BLaER1 (cell line): Measurements from ENCODE around the gene KIAA0513.

Experiments used
- H3K27ac ChIP-seq: shearing (Covaris generic); formaldehyde crosslinking; 2 replicates; pipeline ENCODE4 v1.8.1; 2022
- H3K27me3 ChIP-seq: shearing (Covaris generic); formaldehyde crosslinking; 2 replicates; pipeline ENCODE4 v1.8.1; 2022
- H3K36me3 ChIP-seq: shearing (Covaris generic); formaldehyde crosslinking; 2 replicates; pipeline ENCODE4 v1.8.1; 2022
- H3K4me1 ChIP-seq: shearing (Covaris generic); formaldehyde crosslinking; 2 replicates; pipeline ENCODE4 v1.8.1; 2022
- H3K4me2 ChIP-seq: shearing (Covaris generic); formaldehyde crosslinking; 2 replicates; pipeline ENCODE4 v1.8.1; 2022
- H3K4me3 ChIP-seq: shearing (Covaris generic); formaldehyde crosslinking; 2 replicates; pipeline ENCODE4 v1.8.1; 2022
- H3K9ac ChIP-seq: shearing (Covaris generic); formaldehyde crosslinking; 2 replicates; pipeline ENCODE4 v1.8.1; 2022
- H3K9me3 ChIP-seq: shearing (Covaris generic); formaldehyde crosslinking; 2 replicates; pipeline ENCODE4 v1.8.1; 2022
- H4K20me1 ChIP-seq: shearing (Covaris generic); formaldehyde crosslinking; 2 replicates; pipeline ENCODE4 v1.8.1; 2022
- Cebpa-rat ChIP-seq: shearing (Covaris generic); IDR thresholded peaks from 2 replicates; pipeline ENCODE4 v1.8.1; 2022

Gene KIAA0513

GRCh38 chr16:85011846-85012284 is 15.7 kb upstream of the KIAA0513 start:
- Histone ChIP-seq H3K4me3 (peak overlapping the region; percentile 99), H3K27me3 (no peaks in the 10 kb centered on the region), H3K4me2 (peak overlapping the region; percentile 87), H3K4me1 (peaks cover 45% of the 10 kb centered on the region), H4K20me1 (peaks cover 41% of the 10 kb centered on the region), H3K27ac (peak overlapping the region; percentile 93), H3K9me3 (no peaks in the 10 kb centered on the region), H3K36me3 (peaks cover 12% of the 10 kb centered on the region), H3K9ac (peak overlapping the region; percentile 91)
- TF ChIP-seq Cebpa-rat: no peak

GRCh38 chr16:85014311-85014710 is 13.3 kb upstream of the KIAA0513 start:
- H3K4me3 ChIP-seq: no peak overlapping the region
- no peak overlapping the region for H3K9ac ChIP-seq
- H4K20me1 ChIP-seq: peaks cover 17% of the 10 kb centered on the region; the same call in 1 of the 2 replicates
- H3K27ac ChIP-seq: no peak overlapping the region
- no peak for TF ChIP-seq Cebpa-rat
- H3K4me1 ChIP-seq: peaks cover 35% of the 10 kb centered on the region
- no peaks in the 10 kb centered on the region for H3K36me3 ChIP-seq
- no peaks in the 10 kb centered on the region for H3K9me3 ChIP-seq
- H3K4me2 ChIP-seq: no peak overlapping the region
- no peaks in the 10 kb centered on the region for H3K27me3 ChIP-seq

GRCh38 chr16:85015481-85016187 is 12.0 kb upstream of the KIAA0513 start:
- Histone ChIP-seq H4K20me1 (peaks cover 4% of the 10 kb centered on the region; the same call in 1 of the 2 replicates), H3K9me3 (no peaks in the 10 kb centered on the region), H3K4me3 (no peak overlapping the region), H3K9ac (no peak overlapping the region), H3K4me2 (no peak overlapping the region), H3K4me1 (peaks cover 21% of the 10 kb centered on the region), H3K36me3 (no peaks in the 10 kb centered on the region), H3K27me3 (no peaks in the 10 kb centered on the region), H3K27ac (no peak overlapping the region)
- TF ChIP-seq Cebpa-rat: no peak

- H3K4me2 ChIP-seq: peak overlapping the region; percentile 34; the same call in 1 of the 2 replicates
- peaks cover 17% of the 10 kb centered on the region for H3K4me1 ChIP-seq
- H3K27ac ChIP-seq: no peak overlapping the region
- no peak overlapping the region for H3K9ac ChIP-seq
- H3K36me3 ChIP-seq: no peaks in the 10 kb centered on the region
- H3K4me3 ChIP-seq: no peak overlapping the region
- no peaks in the 10 kb centered on the region for H3K9me3 ChIP-seq
- no peaks in the 10 kb centered on the region for H3K27me3 ChIP-seq
- H4K20me1 ChIP-seq: no peaks in the 10 kb centered on the region
- TF ChIP-seq Cebpa-rat: no peak
These were observed 10.4 kb upstream of the KIAA0513 start for GRCh38 chr16:85017151-85017550.

GRCh38 chr16:85017633-85018032 is 10.0 kb upstream of the KIAA0513 start:
- Histone ChIP-seq H3K36me3 (no peaks in the 10 kb centered on the region), H3K27ac (no peak overlapping the region), H3K4me2 (no peak overlapping the region), H3K27me3 (no peaks in the 10 kb centered on the region), H3K9me3 (0 out of 2 replicates have a peak, but pooled peaks cover under 1% of the 10 kb centered on the region), H4K20me1 (no peaks in the 10 kb centered on the region), H3K4me3 (no peak overlapping the region), H3K4me1 (peaks cover 15% of the 10 kb centered on the region), H3K9ac (no peak overlapping the region)
- TF ChIP-seq Cebpa-rat: no peak

GRCh38 chr16:85018529-85019236 is 8.9 kb upstream of the KIAA0513 start:
- Histone ChIP-seq H4K20me1 (no peaks in the 10 kb centered on the region), H3K4me2 (no peak overlapping the region), H3K9ac (no peak overlapping the region), H3K4me1 (peaks cover 15% of the 10 kb centered on the region), H3K27me3 (no peaks in the 10 kb centered on the region), H3K36me3 (no peaks in the 10 kb centered on the region), H3K27ac (no peak overlapping the region), H3K9me3 (0 out of 2 replicates have a peak, but pooled peaks cover 5% of the 10 kb centered on the region), H3K4me3 (no peak overlapping the region)
- TF ChIP-seq Cebpa-rat: no peak

GRCh38 chr16:85019659-85020245 is 7.8 kb upstream of the KIAA0513 start:
- Histone ChIP-seq H3K4me1 (peaks cover 15% of the 10 kb centered on the region), H3K9me3 (0 out of 2 replicates have a peak, but pooled peaks cover 5% of the 10 kb centered on the region), H3K27me3 (no peaks in the 10 kb centered on the region), H4K20me1 (no peaks in the 10 kb centered on the region), H3K27ac (no peak overlapping the region), H3K9ac (no peak overlapping the region), H3K4me2 (no peak overlapping the region), H3K36me3 (no peaks in the 10 kb centered on the region), H3K4me3 (no peak overlapping the region)
- TF ChIP-seq Cebpa-rat: no peak

- H3K9ac ChIP-seq: no peak overlapping the region
- H3K36me3 ChIP-seq: no peaks in the 10 kb centered on the region
- H3K9me3 ChIP-seq: 0 out of 2 replicates have a peak, but pooled peaks cover 5% of the 10 kb centered on the region
- no peak for TF ChIP-seq Cebpa-rat
- H3K4me1 ChIP-seq: peaks cover 41% of the 10 kb centered on the region
- H3K4me3 ChIP-seq: no peak overlapping the region
- H3K4me2 ChIP-seq: no peak overlapping the region
- H4K20me1 ChIP-seq: peaks cover 19% of the 10 kb centered on the region
- H3K27ac ChIP-seq: no peak overlapping the region
- H3K27me3 ChIP-seq: peaks cover 28% of the 10 kb centered on the region
These were observed 1.6 kb upstream of the KIAA0513 start for GRCh38 chr16:85025781-85026653.

- H3K4me3 ChIP-seq: no peak overlapping the region; the same call in 1 of the 2 replicates
- H3K9me3 ChIP-seq: 0 out of 2 replicates have a peak, but pooled peaks cover 5% of the 10 kb centered on the region
- no peak overlapping the region for H3K9ac ChIP-seq
- H3K4me1 ChIP-seq: peaks cover 41% of the 10 kb centered on the region
- no peak for TF ChIP-seq Cebpa-rat
- H3K27ac ChIP-seq: no peak overlapping the region
- no peaks in the 10 kb centered on the region for H3K36me3 ChIP-seq
- H4K20me1 ChIP-seq: peaks cover 19% of the 10 kb centered on the region
- peaks cover 28% of the 10 kb centered on the region for H3K27me3 ChIP-seq
- H3K4me2 ChIP-seq: peak overlapping the region; percentile 89
These were observed 892 bp upstream of the KIAA0513 start for GRCh38 chr16:85026703-85027102.
